HG03442 (cell line): ENCODE data around the gene CERS2.

Experiments used
- ATAC-seq: cut with Tn5 transposase; IDR thresholded peaks from one replicate; pipeline ENCODE4 v1.9.1; 2021; ENCODE audit warnings: mild to moderate bottlenecking, moderate library complexity; ENCODE audit not compliant: unreplicated experiment

The CERS2 gene

DNA sequence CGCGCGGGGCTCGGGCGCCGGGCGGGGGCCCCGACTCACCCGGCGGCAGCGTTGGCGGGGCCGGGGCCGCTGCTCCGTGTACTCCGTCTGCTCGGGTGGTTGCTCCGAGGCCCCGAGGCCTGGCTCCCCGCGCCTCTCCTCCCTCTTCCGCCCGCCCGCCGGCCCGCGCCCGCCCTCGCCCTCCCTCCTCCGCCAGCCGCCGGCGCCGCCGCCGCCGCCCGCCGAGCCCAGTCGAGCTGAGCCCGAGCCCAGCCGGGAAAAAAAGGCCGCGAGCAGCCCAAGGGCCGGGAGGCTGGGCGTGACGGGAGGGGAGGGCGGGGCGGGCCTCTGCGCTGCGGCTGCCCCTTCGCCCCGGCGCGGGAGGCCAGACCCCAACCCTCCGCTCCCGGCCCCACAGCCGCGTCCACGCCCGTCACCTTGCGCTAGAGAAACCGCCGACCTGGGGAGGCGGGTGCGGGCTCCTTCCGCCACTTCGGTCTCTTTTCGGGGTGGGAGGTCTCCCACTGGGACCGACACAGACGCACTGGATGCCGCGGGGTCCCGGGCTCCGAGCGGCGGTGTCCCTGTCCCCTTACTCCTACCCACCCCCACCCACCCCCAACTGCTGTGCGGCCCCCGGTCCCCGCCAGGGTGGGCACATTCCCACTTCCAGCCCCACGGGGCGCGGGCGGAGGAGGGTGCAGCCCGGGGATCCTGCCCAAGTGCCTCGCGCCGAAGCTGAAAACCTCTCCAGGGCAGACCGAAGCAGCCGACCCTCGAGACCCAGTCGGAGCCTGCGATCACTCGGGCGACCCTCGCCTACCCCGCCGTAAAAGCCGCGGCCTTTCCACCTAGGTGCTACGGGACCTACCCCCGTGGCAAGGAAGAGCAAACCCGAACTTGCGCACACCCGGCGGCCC, at the start of gene CERS2:
Gene CERS2, minus strand, starts transcription at position 256 of the 899 bp plus-strand sequence. CDS start 5,745 bp downstream, outside the sequence.
- peak; percentile 55 for ATAC-seq

GRCh38 chr1:151013518-151013917, 38.9 kb upstream of the CERS2 start:
- ATAC-seq, result no peak

DNA sequence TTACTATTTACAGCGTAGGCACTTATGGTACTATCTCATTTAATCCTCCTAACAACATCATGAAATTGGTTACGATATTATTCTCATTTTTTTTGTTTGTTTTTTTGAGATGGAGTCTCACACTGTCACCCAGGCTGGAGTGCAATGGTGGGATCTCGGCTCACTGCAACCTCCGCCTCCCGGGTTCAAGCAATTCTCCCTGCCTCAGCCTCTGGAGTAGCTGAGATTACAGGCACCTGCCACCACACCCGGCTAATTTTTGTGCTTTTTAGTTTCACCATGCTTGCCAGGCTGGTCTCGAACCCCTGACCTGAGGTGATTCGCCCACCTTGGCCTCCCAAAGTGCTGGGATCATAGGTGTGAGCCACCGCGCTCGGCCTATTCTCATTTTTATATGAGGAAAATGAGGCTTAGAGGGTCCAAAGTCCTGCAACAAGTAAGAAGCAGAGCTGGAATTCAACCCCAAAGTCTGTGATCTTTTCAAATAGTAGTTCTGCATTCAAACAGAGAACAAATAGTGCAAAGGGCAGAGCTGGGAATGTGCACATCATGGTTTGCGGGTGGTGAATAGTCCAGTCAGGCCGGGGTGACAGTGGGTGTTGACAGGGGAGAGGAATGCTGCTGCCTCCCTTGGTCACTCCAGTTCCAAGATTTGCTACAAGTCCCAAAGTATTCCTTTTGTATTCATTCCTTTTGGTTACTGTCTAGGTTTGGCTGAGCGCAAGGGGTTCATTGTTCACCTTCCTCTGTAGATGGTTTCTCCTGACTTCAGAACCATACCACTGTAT, 38.2 kb upstream of the CERS2 start:
- no peak for ATAC-seq

DNA sequence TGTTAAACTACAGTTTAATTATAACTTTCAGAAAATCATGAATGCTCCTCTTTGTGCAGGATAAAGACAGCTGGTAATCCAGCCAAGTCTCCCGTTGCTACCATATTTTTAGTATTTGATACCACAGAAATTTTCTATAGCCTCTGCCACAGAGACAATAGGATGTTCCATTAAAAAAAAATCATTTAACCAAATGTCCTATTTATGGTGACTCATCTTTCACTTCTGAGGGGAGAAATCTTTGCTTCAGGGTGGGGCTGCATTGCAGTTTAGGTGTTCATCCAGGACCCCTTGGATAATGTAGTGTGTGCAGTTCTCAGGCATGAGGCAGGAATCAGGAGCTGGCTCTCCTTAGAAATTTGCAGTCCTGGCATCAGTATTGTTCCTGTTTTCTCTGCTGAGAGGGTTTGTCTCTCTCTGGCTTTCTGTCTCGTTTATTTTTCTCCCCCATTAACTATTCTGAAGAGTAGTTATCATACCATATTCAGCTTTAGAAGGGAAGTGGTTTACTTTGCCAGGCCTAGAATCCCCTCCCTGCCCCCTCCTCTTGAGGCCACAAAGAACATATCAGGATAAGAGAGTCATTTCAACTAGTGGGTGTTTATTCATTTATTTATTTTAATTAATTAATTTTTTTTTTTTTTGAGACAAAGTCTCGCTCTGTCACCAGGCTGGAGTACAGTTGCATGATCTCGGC, 36.7 kb upstream of the CERS2 start:
- ATAC-seq, result no peak

- ATAC-seq, result no peak
These were observed 35.7 kb upstream of the CERS2 start for GRCh38 chr1:151010346-151010726.

DNA sequence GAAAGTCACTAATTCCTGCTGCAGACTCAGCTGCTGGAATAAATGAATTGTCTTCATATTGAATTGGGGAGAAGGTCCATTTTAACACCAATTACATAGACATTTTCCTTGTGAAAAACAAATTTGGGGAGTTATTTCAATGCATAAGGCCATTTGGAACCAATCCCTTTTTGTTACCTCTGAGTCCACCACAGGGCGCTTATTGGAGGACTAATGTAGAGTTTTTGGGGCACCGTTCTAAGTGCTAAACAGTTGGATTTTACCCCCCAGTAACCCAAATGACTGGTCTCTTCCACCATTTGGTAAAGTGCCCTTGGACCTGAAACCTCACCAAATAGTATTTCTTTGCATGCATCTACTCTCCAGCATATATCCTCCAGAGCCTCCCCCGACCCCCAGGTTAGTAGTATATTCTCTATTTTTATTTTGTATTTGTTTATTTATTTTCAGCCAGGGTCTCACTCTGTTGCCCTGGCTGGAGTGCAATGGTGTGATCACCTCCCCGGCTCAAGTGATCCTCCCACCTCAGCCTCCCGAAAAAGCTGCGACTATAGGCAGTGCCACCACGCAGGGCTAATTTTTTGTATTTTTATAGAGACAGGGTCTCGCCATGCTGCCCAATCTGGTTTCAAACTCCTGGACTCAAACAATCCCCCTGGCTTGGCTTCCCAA, 35.2 kb upstream of the CERS2 start:
- no peak for ATAC-seq

GRCh38 chr1:151009206-151009587, 34.6 kb upstream of the CERS2 start:
- no peak for ATAC-seq

- peak; percentile 73 for ATAC-seq
These were observed 33.9 kb upstream of the CERS2 start, which contains the start of gene PRUNE1 for GRCh38 chr1:151008244-151009205. TSS of gene PRUNE1 (plus strand) at chr1:151008449. CDS start at chr1:151008633, 184 bp downstream.

GRCh38 chr1:151007853-151008243, 33.2 kb upstream of the CERS2 start:
- no peak for ATAC-seq

GRCh38 chr1:151006327-151007052, 31.9 kb upstream of the CERS2 start, which contains the start of gene MINDY1:
TSS of gene MINDY1 (minus strand) at chr1:151006902. CDS start at chr1:151002617, 4,285 bp downstream.
- no peak for ATAC-seq

DNA sequence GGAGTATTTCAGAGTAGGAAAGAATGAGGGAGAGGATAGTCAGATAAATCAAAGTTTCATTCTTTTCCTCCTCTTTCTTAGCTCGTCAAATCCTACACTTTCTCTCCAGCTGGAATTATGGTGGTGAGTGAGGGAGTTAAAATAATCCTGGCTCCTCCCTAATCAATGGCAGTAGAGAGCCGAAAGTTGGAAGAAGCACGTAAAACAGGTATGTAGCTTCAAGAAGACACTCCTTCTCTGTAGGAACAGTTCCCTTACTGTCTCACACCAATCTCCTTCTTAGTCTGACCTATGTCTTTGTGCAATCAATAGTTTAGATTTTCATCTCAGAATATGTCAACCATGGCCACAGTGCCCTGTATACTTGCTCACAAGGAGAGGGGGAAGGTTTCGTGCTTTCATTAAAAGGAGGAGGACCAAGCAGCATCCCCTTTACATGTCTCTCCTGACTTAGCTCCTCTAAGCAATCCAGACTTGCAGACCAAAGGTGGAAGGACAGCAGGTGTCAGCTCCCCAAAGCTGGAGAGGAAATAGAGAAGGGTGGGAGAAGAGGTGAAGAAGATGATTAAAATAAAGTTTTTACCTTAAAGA, 31.2 kb upstream of the CERS2 start:
- ATAC-seq, result no peak

DNA sequence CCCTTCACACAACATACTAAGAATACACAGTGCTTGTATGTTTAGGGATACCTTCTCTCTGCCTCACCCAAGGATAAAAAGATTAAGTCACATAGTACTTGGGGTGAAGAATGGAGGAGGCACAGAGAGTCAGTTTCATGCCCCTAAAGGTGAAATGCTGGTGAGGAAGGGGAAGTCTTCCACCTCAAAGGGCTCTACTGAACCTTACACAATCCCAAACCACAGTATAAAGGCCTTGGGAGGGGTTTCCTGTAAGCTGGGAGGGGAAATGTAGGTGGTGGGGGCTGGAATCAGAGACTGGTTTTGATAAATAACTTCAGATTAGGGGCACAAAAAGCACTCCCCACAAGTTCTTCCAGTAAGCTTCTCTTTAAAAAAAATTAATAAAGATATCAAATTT, 28.5 kb upstream of the CERS2 start:
- ATAC-seq, result no peak

GRCh38 chr1:151002611-151003010, 28.0 kb upstream of the CERS2 start:
- no peak for ATAC-seq

GRCh38 chr1:151002051-151002450, 27.4 kb upstream of the CERS2 start:
- no peak for ATAC-seq

GRCh38 chr1:151001602-151002001, 27.0 kb upstream of the CERS2 start:
- no peak for ATAC-seq

DNA sequence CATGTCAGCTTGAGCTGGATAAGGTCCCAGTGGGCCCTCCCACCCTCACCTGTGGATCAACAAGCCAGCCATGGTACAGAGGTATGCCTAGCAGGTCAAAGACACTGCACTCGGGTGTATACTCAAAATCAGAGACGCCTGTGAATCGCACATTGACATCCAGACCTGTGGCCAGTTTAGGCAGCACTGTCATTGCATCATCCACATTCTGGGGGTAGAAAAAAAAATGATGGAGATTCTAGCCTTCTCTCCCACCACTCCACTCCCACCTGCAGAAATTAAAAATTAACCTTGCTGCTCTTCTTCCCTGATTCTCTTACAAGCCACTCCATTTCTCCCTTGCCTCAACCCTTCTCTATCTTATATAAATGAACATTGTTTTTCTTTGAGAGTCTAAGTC, 25.8 kb upstream of the CERS2 start:
- no peak for ATAC-seq

DNA sequence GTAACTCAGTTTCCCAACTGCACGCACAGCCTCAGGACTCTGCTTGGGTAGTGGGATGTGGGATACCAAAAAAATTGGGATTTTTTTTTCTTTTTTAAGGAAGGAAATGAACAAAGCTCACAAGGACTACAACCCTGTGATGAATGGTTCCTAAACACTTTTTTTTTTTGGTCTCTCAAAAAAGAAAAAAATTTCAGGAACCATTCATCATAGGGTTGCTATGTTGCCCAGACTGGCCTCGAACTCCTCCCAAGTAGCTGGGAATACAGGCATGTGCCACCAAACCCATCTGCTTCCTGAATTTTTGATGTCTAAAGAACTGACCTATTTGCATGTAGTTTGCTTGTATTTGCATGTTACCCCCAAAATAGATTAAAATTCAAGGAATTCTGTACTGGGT, 25.3 kb upstream of the CERS2 start:
- no peak for ATAC-seq

DNA sequence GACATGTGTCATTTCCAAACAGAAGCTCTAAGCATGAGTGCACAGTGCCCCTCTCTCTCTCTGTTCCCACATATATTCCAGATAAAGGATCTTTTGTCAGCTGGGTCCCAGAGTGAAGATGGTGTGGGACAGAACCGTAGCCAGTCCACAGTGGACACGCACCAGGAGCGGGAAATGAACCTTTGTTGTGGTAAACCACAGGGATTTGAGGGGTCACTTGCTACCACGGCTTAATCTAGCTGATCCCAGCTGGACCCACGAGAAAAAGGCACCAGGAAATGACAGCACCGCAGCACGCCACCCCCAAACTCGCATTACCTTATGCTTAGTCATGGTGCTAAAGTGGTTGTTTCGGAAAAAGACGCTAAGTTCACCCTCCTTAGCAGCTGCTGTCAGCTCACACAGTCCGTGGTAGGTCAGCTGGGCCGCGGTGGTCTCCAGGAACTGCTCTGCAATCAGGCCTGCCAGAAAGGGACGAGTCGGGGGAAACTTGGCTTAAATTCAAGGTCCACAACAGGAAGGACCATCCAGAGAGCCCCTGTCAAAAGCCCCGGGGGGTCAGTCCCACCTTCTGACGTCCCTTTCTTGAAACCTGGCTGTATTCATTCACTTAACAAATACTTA, 24.5 kb upstream of the CERS2 start:
- ATAC-seq, result no peak
